ENCODE data around the gene UBE2E2. TPM values are rescaled to one million over a fixed set of nuclear protein-coding genes. Genes with fewer than 3 reads are reported as not detected.

The UBE2E2 gene
- total and polyA plus RNA-seq, 7 experiments from 2014 or later: 2.4 to 28.8 (median 15.3) TPM

GRCh38 chr3:23565041-23565775, 362.1 kb downstream of the UBE2E2 start:
- CTCF ChIA-PET: interaction anchor here (0.6 kb wide), 1 partner anchor 35 kb away, joined by 3 read pairs; no protein-coding TSS in a partner anchor
- POLR2A ChIA-PET: no interaction called here
- Histone ChIP-seq H3K9me3 (ENCODE audit: control insufficient read depth in 2 of 3, low read length in 3 of 3) (no peaks in the 10 kb centered on the region), H3K36me3 (ENCODE audit: control insufficient read depth in 2 of 3, insufficient read depth in 3 of 3, low read length in 3 of 3) (no peaks in the 10 kb centered on the region), H3K27me3 (ENCODE audit: control insufficient read depth in 2 of 2, insufficient read depth in 2 of 2, low read length in 2 of 2) (no peaks in the 10 kb centered on the region), H3K4me1 (ENCODE audit: control insufficient read depth in 2 of 2, insufficient read depth in 2 of 2, low read length in 2 of 2) (no peaks in the 10 kb centered on the region), H3K27ac (ENCODE audit: low read depth, low read length) (no peak overlapping the region), H3K4me3 (ENCODE audit: low read length) (no peak overlapping the region)
- no peak for ATAC-seq
- no peak overlapping the region for H3K4me3 Mint-ChIP-seq
- peaks cover 0 to 2% (median 0%) of the 10 kb centered on the region in 7 donors for H3K4me1 Mint-ChIP-seq
- peaks cover 0 to 5% (median 0%) of the 10 kb centered on the region in 11 donors for H3K9me3 Mint-ChIP-seq
- H3K36me3 Mint-ChIP-seq: peaks cover 0 to 21% (median 5%) of the 10 kb centered on the region in 5 donors
- no peak for DNase-seq
- H3K27ac Mint-ChIP-seq: no peak overlapping the region
- intact Hi-C loops (cut with micrococcal nuclease): no loop called here
- no peaks in the 10 kb centered on the region for H3K27me3 Mint-ChIP-seq

DNA sequence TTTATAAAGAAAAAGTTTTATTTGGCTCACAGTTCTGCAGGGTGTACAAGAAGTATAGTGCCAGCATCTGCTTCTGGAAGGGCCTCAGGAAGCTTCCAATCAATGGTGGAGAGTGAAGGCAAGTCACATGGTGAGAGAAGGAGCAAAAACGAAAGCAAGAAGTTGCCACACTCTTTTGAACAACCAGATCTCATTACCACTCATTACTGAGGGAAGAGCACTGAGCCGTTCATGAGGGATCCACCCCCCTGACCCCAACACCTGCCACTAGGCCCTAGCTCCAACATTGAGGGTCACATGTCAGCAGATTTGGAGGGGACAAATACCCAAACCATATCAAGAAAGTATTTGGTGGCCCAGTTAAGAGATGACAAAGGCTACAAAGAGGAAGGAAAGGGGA, 363.4 kb downstream of the UBE2E2 start:
- intact Hi-C loops (cut with micrococcal nuclease): no loop called here

DNA sequence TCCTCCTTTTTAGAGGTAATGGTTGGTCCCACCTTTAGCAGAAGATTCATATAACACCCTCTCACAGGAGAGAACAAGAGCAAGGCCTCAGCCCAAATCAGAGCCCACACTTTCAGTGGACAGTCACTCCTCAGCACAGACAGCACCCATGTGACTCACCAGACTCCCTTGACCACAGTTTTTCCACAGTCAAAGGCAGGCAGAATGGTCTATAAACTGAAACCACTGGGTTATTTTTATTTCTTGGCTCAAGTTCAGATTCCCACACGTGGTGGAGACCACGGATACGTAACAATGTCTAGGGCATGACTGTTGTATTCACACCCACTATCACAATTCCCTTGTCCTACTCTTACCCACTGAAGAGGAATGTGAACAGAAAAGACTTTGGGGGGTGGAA, 364.8 kb downstream of the UBE2E2 start:
- no peak overlapping the region for H3K4me3 Mint-ChIP-seq
- ChIA-PET CTCF (no interaction called here), POLR2A (no interaction called here)
- H3K27ac Mint-ChIP-seq: no peak overlapping the region
- Histone ChIP-seq H3K9me3 (ENCODE audit: control insufficient read depth in 2 of 3, low read length in 3 of 3) (no peaks in the 10 kb centered on the region), H3K27ac (ENCODE audit: low read depth, low read length) (no peak overlapping the region), H3K4me3 (ENCODE audit: low read length) (no peak overlapping the region), H3K36me3 (ENCODE audit: control insufficient read depth in 2 of 3, insufficient read depth in 3 of 3, low read length in 3 of 3) (no peaks in the 10 kb centered on the region), H3K27me3 (ENCODE audit: control insufficient read depth in 2 of 2, insufficient read depth in 2 of 2, low read length in 2 of 2) (no peaks in the 10 kb centered on the region), H3K4me1 (ENCODE audit: control insufficient read depth in 2 of 2, insufficient read depth in 2 of 2, low read length in 2 of 2) (no peaks in the 10 kb centered on the region)
- H3K9me3 Mint-ChIP-seq: peaks cover 0 to 7% (median 0%) of the 10 kb centered on the region in 11 donors
- intact Hi-C loops (cut with micrococcal nuclease): no loop called here
- H3K4me1 Mint-ChIP-seq: peaks cover 0 to 3% (median 0%) of the 10 kb centered on the region in 7 donors
- peaks cover 0 to 24% (median 13%) of the 10 kb centered on the region in 5 donors for H3K36me3 Mint-ChIP-seq
- no peak for DNase-seq
- H3K27me3 Mint-ChIP-seq: no peaks in the 10 kb centered on the region
- ATAC-seq: no peak

More for the DNA sequence above, 363.4 kb downstream of the UBE2E2 start:
- Mint-ChIP-seq H3K4me1 (peaks cover 0 to 2% (median 0%) of the 10 kb centered on the region in 7 donors), H3K27ac (no peak overlapping the region), H3K36me3 (peaks cover 0 to 21% (median 6%) of the 10 kb centered on the region in 5 donors), H3K4me3 (no peak overlapping the region), H3K9me3 (peaks cover 0 to 4% (median 0%) of the 10 kb centered on the region in 11 donors), H3K27me3 (no peaks in the 10 kb centered on the region)
- no peak for ATAC-seq
- no peaks in the 10 kb centered on the region for H3K36me3 ChIP-seq (ENCODE audit: control insufficient read depth in 2 of 3, insufficient read depth in 3 of 3, low read length in 3 of 3)
- H3K27ac ChIP-seq (ENCODE audit: low read depth, low read length): no peak overlapping the region
- H3K27me3 ChIP-seq (ENCODE audit: control insufficient read depth in 2 of 2, insufficient read depth in 2 of 2, low read length in 2 of 2): no peaks in the 10 kb centered on the region
- no peaks in the 10 kb centered on the region for H3K9me3 ChIP-seq (ENCODE audit: control insufficient read depth in 2 of 3, low read length in 3 of 3)
- ChIA-PET CTCF (no interaction called here), POLR2A (no interaction called here)
- H3K4me1 ChIP-seq (ENCODE audit: control insufficient read depth in 2 of 2, insufficient read depth in 2 of 2, low read length in 2 of 2): no peaks in the 10 kb centered on the region
- no peak overlapping the region for H3K4me3 ChIP-seq (ENCODE audit: low read length)
- DNase-seq: no peak

DNA sequence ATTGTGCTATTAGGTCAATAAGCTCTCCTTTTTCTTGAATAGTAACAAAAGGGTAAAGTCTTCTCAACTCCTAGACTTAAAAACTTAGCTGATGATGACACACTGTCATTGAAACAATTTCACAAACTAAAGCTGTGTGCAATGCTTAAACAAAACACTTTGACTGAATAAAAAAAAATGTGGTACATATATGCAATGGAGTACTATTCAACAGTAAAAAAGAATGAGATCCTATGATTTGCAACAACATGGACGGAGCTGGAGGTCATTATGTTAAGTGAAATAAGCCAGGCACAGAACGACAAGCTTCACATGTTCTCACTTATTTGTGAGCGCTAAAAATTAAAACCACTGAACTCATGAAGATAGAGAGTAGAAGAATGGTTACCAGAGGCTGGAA, 370.7 kb downstream of the UBE2E2 start:
- no peak overlapping the region for H3K27ac Mint-ChIP-seq
- ChIA-PET CTCF (no interaction called here), POLR2A (no interaction called here)
- peaks cover 0 to 1% (median 0%) of the 10 kb centered on the region in 7 donors for H3K4me1 Mint-ChIP-seq
- peaks cover 0 to 26% (median 11%) of the 10 kb centered on the region in 5 donors for H3K36me3 Mint-ChIP-seq
- H3K9me3 ChIP-seq (ENCODE audit: control insufficient read depth in 2 of 3, low read length in 3 of 3): no peaks in the 10 kb centered on the region
- no peaks in the 10 kb centered on the region for H3K36me3 ChIP-seq (ENCODE audit: control insufficient read depth in 2 of 3, insufficient read depth in 3 of 3, low read length in 3 of 3)
- ATAC-seq (no peak), DNase-seq (no peak)
- H3K27me3 ChIP-seq (ENCODE audit: control insufficient read depth in 2 of 2, insufficient read depth in 2 of 2, low read length in 2 of 2): no peaks in the 10 kb centered on the region
- no peak overlapping the region for H3K27ac ChIP-seq (ENCODE audit: low read depth, low read length)
- no peak overlapping the region for H3K4me3 Mint-ChIP-seq
- H3K4me3 ChIP-seq (ENCODE audit: low read length): no peak overlapping the region
- peaks cover 0 to 11% (median 4%) of the 10 kb centered on the region in 11 donors for H3K9me3 Mint-ChIP-seq
- H3K27me3 Mint-ChIP-seq: no peaks in the 10 kb centered on the region
- intact Hi-C loops (cut with micrococcal nuclease): no loop called here
- no peaks in the 10 kb centered on the region for H3K4me1 ChIP-seq (ENCODE audit: control insufficient read depth in 2 of 2, insufficient read depth in 2 of 2, low read length in 2 of 2)

- DNase-seq (no peak), ATAC-seq (no peak)
- H3K27ac ChIP-seq (ENCODE audit: low read depth, low read length): no peak overlapping the region
- H3K4me1 Mint-ChIP-seq: peaks cover 0 to 1% (median 0%) of the 10 kb centered on the region in 7 donors
- CTCF ChIA-PET: no interaction called here
- intact Hi-C loops (cut with micrococcal nuclease): no loop called here
- peaks cover 0 to 26% (median 11%) of the 10 kb centered on the region in 5 donors for H3K36me3 Mint-ChIP-seq
- H3K4me3 Mint-ChIP-seq: no peak overlapping the region
- no peaks in the 10 kb centered on the region for H3K4me1 ChIP-seq (ENCODE audit: control insufficient read depth in 2 of 2, insufficient read depth in 2 of 2, low read length in 2 of 2)
- POLR2A ChIA-PET: no interaction called here
- no peaks in the 10 kb centered on the region for H3K27me3 Mint-ChIP-seq
- H3K27ac Mint-ChIP-seq: no peak overlapping the region
- H3K4me3 ChIP-seq (ENCODE audit: low read length): no peak overlapping the region
- peaks cover 0 to 11% (median 4%) of the 10 kb centered on the region in 11 donors for H3K9me3 Mint-ChIP-seq
- no peaks in the 10 kb centered on the region for H3K27me3 ChIP-seq (ENCODE audit: control insufficient read depth in 2 of 2, insufficient read depth in 2 of 2, low read length in 2 of 2)
- H3K9me3 ChIP-seq (ENCODE audit: control insufficient read depth in 2 of 3, low read length in 3 of 3): no peaks in the 10 kb centered on the region
- H3K36me3 ChIP-seq (ENCODE audit: control insufficient read depth in 2 of 3, insufficient read depth in 3 of 3, low read length in 3 of 3): no peaks in the 10 kb centered on the region
Measured at GRCh38 chr3:23574822-23575315, 371.7 kb downstream of the UBE2E2 start.

- Histone ChIP-seq H3K27ac (ENCODE audit: low read depth, low read length) (no peak overlapping the region), H3K36me3 (ENCODE audit: control insufficient read depth in 2 of 3, insufficient read depth in 3 of 3, low read length in 3 of 3) (no peaks in the 10 kb centered on the region), H3K27me3 (ENCODE audit: control insufficient read depth in 2 of 2, insufficient read depth in 2 of 2, low read length in 2 of 2) (no peaks in the 10 kb centered on the region), H3K9me3 (ENCODE audit: control insufficient read depth in 2 of 3, low read length in 3 of 3) (no peaks in the 10 kb centered on the region), H3K4me3 (ENCODE audit: low read length) (no peak overlapping the region), H3K4me1 (ENCODE audit: control insufficient read depth in 2 of 2, insufficient read depth in 2 of 2, low read length in 2 of 2) (no peaks in the 10 kb centered on the region)
- POLR2A ChIA-PET: no interaction called here
- Mint-ChIP-seq H3K27ac (no peak overlapping the region), H3K9me3 (peaks cover 0 to 11% (median 4%) of the 10 kb centered on the region in 11 donors), H3K4me3 (no peak overlapping the region), H3K27me3 (no peaks in the 10 kb centered on the region), H3K4me1 (peaks cover 0 to 1% (median 0%) of the 10 kb centered on the region in 7 donors), H3K36me3 (peaks cover 0 to 26% (median 11%) of the 10 kb centered on the region in 5 donors)
- ATAC-seq: no peak
- CTCF ChIA-PET: no interaction called here
- intact Hi-C loops (cut with micrococcal nuclease): no loop called here
- DNase-seq: no peak
Measured at GRCh38 chr3:23575697-23576096, 372.6 kb downstream of the UBE2E2 start.
